ENCODE data around the gene FPR2. TPM values are rescaled to one million over a fixed set of nuclear protein-coding genes. Genes with fewer than 3 reads are reported as not detected.

Gene FPR2
- polyA plus RNA-seq, 3 donors = 36.2 to 108 (median 70.3) TPM

DNA sequence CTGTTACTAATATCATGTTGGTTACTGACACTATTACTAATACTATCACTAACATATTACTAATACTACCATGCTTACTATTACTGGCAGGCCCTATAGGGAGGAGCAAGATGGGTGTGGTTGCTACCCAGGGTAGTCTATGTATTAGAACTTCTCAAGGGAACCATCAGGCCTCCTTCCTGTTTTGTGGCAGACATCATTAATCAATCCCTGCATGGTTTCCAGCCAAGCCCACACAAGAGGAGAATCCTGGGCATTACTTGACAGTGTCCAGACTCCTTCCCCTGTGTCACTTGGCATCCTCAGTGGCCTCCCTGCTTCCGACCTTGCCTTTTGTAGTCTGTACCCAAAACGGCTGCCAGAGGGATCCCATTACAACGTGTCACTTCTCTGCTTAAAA, 46.1 kb upstream of the FPR2 start:
- no peaks in the 10 kb centered on the region for H3K79me2 ChIP-seq (ENCODE audit: insufficient read depth, low read length)
- TF ChIP-seq, protein P1, sequence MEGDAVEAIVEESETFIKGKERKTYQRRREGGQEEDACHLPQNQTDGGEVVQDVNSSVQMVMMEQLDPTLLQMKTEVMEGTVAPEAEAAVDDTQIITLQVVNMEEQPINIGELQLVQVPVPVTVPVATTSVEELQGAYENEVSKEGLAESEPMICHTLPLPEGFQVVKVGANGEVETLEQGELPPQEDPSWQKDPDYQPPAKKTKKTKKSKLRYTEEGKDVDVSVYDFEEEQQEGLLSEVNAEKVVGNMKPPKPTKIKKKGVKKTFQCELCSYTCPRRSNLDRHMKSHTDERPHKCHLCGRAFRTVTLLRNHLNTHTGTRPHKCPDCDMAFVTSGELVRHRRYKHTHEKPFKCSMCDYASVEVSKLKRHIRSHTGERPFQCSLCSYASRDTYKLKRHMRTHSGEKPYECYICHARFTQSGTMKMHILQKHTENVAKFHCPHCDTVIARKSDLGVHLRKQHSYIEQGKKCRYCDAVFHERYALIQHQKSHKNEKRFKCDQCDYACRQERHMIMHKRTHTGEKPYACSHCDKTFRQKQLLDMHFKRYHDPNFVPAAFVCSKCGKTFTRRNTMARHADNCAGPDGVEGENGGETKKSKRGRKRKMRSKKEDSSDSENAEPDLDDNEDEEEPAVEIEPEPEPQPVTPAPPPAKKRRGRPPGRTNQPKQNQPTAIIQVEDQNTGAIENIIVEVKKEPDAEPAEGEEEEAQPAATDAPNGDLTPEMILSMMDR (IDR thresholded peaks at IDR 0.05) = no peak
- peaks cover 39 to 64% (median 49%) of the 10 kb centered on the region in 3 donors for H3K27me3 Mint-ChIP-seq (ENCODE audit: low read depth in 3 of 3)

DNA sequence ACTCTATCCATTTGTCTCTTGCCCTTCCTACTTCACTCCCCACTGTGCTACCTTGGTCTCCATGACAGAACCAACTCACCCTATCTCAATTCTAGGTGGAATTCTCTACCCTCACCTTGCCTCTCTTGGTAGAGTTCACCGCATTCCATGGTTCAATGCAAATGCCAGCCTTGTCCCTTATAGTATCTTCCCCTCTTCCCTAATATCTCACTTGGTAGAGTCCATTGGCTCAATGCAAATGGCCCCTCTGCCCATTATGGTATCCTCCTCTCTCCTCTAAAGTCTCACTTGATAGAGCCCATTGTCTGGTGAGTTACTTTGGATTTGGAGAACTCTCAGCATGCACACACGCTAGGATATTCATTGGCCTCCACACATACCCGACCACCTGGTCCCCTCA, 45.1 kb upstream of the FPR2 start:
- Histone ChIP-seq H3K36me3 (replicated peaks in 1 of 2; ENCODE audit: control insufficient read depth in 1 of 2, insufficient read depth in 2 of 2, low read length in 2 of 2) (no peaks in the 10 kb centered on the region), H3K27me3 (ENCODE audit: control insufficient read depth in 2 of 2, insufficient read depth in 2 of 2, low read length in 2 of 2) (peaks cover 35 to 45% of the 10 kb centered on the region in 2 donors), H3K4me2 (replicated peaks; ENCODE audit: extremely low read depth, low read length, poor library complexity, severe bottlenecking) (no peak overlapping the region), H2AFZ (ENCODE audit: insufficient read depth, low read depth, low read length, poor library complexity, severe bottlenecking) (no peak overlapping the region), H3K4me3 (replicated peaks in 1 of 3; ENCODE audit: low read depth in 2 of 3, low read length in 3 of 3) (no peak overlapping the region), H3K27ac (ENCODE audit: low read depth in 1 of 2, low read length in 2 of 2) (no peak overlapping the region), H3K9me3 (replicated peaks in 1 of 2; ENCODE audit: control insufficient read depth in 1 of 2, insufficient read depth in 1 of 2, low read length in 2 of 2) (no peaks in the 10 kb centered on the region), H3K79me2 (ENCODE audit: insufficient read depth, low read length) (no peaks in the 10 kb centered on the region), H3K9ac (ENCODE audit: insufficient read depth, low read length, poor library complexity, severe bottlenecking) (no peak overlapping the region), H4K20me1 (ENCODE audit: insufficient read depth, low read length) (no peaks in the 10 kb centered on the region), H3K4me1 (ENCODE audit: control insufficient read depth in 1 of 2, insufficient read depth in 2 of 2, low read length in 2 of 2) (peaks cover 19 to 36% of the 10 kb centered on the region in 2 donors)
- no peak overlapping the region for H3K4me3 Mint-ChIP-seq
- peaks cover 36% of the 10 kb centered on the region for H3K4me1 Mint-ChIP-seq
- intact Hi-C loops (cut with micrococcal nuclease) = no loop called here
- peaks cover 8 to 15% of the 10 kb centered on the region in 2 donors for H3K36me3 Mint-ChIP-seq
- TF ChIP-seq, protein P1 (IDR thresholded peaks at IDR 0.05) = no peak
- peaks cover 5 to 31% (median 13%) of the 10 kb centered on the region in 7 donors for H3K9me3 Mint-ChIP-seq
- WGBS (ENCODE audit: insufficient coverage) = 100% methylated on average over 1 of the region's 3 CpGs
- no peak for DNase-seq
- H3K27ac Mint-ChIP-seq = peak overlapping the region in 2 of 7 donors; percentile 26 to 60
- peaks cover 45 to 65% (median 49%) of the 10 kb centered on the region in 3 donors for H3K27me3 Mint-ChIP-seq (ENCODE audit: low read depth in 3 of 3)

More for the DNA sequence above, 46.1 kb upstream of the FPR2 start:
- no peak overlapping the region for H3K9ac ChIP-seq (ENCODE audit: insufficient read depth, low read length, poor library complexity, severe bottlenecking)
- no peaks in the 10 kb centered on the region for H4K20me1 ChIP-seq (ENCODE audit: insufficient read depth, low read length)
- no peaks in the 10 kb centered on the region for H3K9me3 ChIP-seq (replicated peaks in 1 of 2; ENCODE audit: control insufficient read depth in 1 of 2, insufficient read depth in 1 of 2, low read length in 2 of 2)
- Mint-ChIP-seq H3K27ac (peak overlapping the region in 1 of 7 donors; percentile 75), H3K4me1 (peaks cover 34% of the 10 kb centered on the region), H3K36me3 (peaks cover 8 to 14% of the 10 kb centered on the region in 2 donors), H3K9me3 (peaks cover 5 to 28% (median 10%) of the 10 kb centered on the region in 7 donors), H3K4me3 (no peak overlapping the region)
- DNase-seq = peak; percentile 30 to 42 (median 37)
- no peak overlapping the region for H3K27ac ChIP-seq (ENCODE audit: low read depth in 1 of 2, low read length in 2 of 2)
- H3K4me2 ChIP-seq (replicated peaks; ENCODE audit: extremely low read depth, low read length, poor library complexity, severe bottlenecking) = no peak overlapping the region
- peaks cover 19 to 34% of the 10 kb centered on the region in 2 donors for H3K4me1 ChIP-seq (ENCODE audit: control insufficient read depth in 1 of 2, insufficient read depth in 2 of 2, low read length in 2 of 2)
- H3K36me3 ChIP-seq (replicated peaks in 1 of 2; ENCODE audit: control insufficient read depth in 1 of 2, insufficient read depth in 2 of 2, low read length in 2 of 2) = no peaks in the 10 kb centered on the region
- intact Hi-C loops (cut with micrococcal nuclease) = no loop called here
- 97% methylated on average over 3 of the region's 3 CpGs for WGBS (ENCODE audit: insufficient coverage)
- peaks cover 25 to 41% of the 10 kb centered on the region in 2 donors for H3K27me3 ChIP-seq (ENCODE audit: control insufficient read depth in 2 of 2, insufficient read depth in 2 of 2, low read length in 2 of 2)
- H3K4me3 ChIP-seq (replicated peaks in 1 of 3; ENCODE audit: low read depth in 2 of 3, low read length in 3 of 3) = no peak overlapping the region
- no peak overlapping the region for H2AFZ ChIP-seq (ENCODE audit: insufficient read depth, low read depth, low read length, poor library complexity, severe bottlenecking)

Measured in CD14-positive monocyte (primary cell).